Mesodermal cell (in vitro differentiated cells): ENCODE measurements around the gene BBIP1.

ENCODE experiments used
- H3K27ac ChIP-seq: 2 replicates; pipeline ENCODE4 v1.7.0; 2013; ENCODE audit warnings: mild to moderate bottlenecking, low read depth, low read length, moderate library complexity; ENCODE audit not compliant: severe bottlenecking
- H3K36me3 ChIP-seq: 2 replicates; pipeline ENCODE4 v1.7.1; 2013; ENCODE audit warnings: mild to moderate bottlenecking, low read length, moderate library complexity; ENCODE audit not compliant: control insufficient read depth, insufficient read depth
- H3K4me1 ChIP-seq: one replicate; pipeline ENCODE4 v1.7.1; 2013; ENCODE audit warnings: mild to moderate bottlenecking, low read length; ENCODE audit not compliant: insufficient read depth, control insufficient read depth, poor library complexity, severe bottlenecking
- H3K4me3 ChIP-seq: 2 replicates; pipeline ENCODE4 v1.7.0; 2013; ENCODE audit warnings: low read length, control low read depth, mild to moderate bottlenecking; ENCODE audit not compliant: insufficient read depth, poor library complexity, severe bottlenecking; ENCODE audit errors: extremely low read depth
- H3K9me3 ChIP-seq: 2 replicates; pipeline ENCODE4 v1.7.1; 2013; ENCODE audit warnings: mild to moderate bottlenecking, low read length, moderate library complexity; ENCODE audit not compliant: control insufficient read depth
- WGBS, 2 experiments: methylation state at CpG; one replicate each; pipeline ENCODE4 v1.1.5; 2013; ENCODE audit warnings: missing lambda C conversion rate in 2 of 2; ENCODE audit not compliant: insufficient coverage in 2 of 2; 5-methylcytosine and 5-hydroxymethylcytosine counted together

BBIP1 gene

GRCh38 chr10:110903280-110904278, 15.4 kb downstream of the BBIP1 start:
- 100% methylated on average over 1 of the region's 3 CpGs; no CpG with 5 or more reads in 1 of the 2 experiments for WGBS, 2 experiments
- H3K36me3 ChIP-seq = peaks cover 16% of the 10 kb centered on the region
- H3K27ac ChIP-seq = peak overlapping the region; percentile 23
- H3K4me3 ChIP-seq = no peak overlapping the region
- H3K9me3 ChIP-seq = no peaks in the 10 kb centered on the region
- H3K4me1 ChIP-seq = no peaks in the 10 kb centered on the region

DNA sequence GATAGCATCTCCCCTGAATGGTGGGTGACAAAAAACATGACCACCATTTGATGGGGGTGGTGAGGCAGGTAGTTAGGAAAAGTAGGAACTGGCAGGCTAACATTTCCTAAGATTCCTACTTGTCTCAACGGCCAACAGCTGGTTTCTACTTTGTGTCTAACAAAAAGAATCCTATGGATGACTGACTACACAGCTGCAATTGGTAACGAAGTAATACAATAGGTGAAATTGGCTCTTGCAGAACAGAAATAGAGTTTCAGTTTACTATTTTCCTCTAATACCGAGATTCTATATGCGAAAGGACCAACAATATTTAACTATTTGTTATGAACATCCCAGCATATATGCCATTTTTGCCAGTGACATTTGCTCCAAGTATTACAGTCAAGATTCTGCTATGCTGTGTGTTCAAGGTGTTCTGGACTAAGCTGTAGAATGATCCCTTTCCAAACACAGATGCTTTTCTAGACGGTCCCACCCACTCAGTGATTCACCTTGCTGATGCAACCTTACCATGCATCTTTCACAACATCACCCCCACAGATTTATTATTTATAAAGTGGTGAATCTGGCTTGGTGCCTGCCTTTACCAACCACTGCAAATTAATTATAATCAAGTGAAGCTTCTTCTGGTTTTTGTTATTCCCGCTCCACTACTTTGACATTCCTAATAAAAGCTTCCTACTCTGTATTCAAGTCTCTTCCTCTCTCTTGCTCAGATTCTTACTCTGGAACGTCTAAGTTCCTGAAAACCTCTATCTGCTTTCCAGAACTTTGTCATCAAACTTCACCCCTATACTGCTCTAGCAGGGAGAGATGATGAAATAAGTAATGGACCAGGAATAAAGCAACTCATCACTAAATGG, 16.8 kb downstream of the BBIP1 start:
- Histone ChIP-seq H3K4me3 (no peak overlapping the region), H3K36me3 (peaks cover 15% of the 10 kb centered on the region), H3K27ac (no peak overlapping the region), H3K9me3 (no peaks in the 10 kb centered on the region), H3K4me1 (no peaks in the 10 kb centered on the region)
- 90 to 100% methylated on average over 3 to 6 of the region's 7 CpGs for WGBS, 2 experiments

DNA sequence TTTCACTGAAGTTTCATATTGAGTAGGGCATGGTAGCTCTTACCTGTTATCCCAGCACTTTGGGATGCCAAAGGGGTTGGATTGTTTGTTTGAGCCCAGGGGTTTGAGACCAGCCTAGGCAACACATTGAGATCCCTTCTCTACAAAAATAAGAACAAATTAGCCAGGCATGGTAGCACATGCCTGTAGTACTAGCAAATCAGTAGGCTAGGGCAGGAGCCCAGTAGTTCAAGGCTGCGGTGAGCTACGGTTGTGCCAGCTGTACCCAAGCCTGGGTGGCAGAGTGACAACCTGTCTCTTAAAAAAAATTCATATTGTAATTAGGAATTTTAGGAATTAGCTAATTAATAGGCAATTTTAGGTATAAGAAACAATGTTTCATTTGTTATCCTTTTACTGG, 18.0 kb downstream of the BBIP1 start:
- Histone ChIP-seq H3K9me3 (no peaks in the 10 kb centered on the region), H3K27ac (no peak overlapping the region), H3K36me3 (peaks cover 19% of the 10 kb centered on the region), H3K4me3 (no peak overlapping the region), H3K4me1 (no peaks in the 10 kb centered on the region)
- WGBS, 2 experiments = 100% methylated on average over 1 to 2 of the region's 2 CpGs

DNA sequence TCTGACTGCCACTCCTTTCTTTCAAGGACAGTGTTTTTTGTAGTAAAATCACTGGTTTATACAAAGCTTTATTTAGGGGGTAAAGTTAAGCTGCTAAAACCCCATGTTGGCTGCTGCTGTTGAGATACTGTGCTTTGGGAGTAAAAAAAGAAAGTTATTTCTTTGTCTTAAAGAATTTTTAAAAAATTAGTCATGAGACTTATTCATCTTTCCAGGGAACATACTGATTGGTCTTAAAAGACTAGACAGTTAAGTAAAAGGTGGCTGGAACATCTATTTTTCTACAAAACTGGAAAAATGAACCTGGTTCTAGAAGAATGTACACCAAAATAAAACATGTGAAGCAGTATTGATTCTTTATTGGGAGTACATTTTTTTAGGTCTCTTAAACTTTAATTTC, 20.6 kb downstream of the BBIP1 start:
- H3K4me1 ChIP-seq = no peaks in the 10 kb centered on the region
- no peaks in the 10 kb centered on the region for H3K9me3 ChIP-seq
- no peak overlapping the region for H3K4me3 ChIP-seq
- H3K27ac ChIP-seq = no peak overlapping the region
- H3K36me3 ChIP-seq = peaks cover 31% of the 10 kb centered on the region

DNA sequence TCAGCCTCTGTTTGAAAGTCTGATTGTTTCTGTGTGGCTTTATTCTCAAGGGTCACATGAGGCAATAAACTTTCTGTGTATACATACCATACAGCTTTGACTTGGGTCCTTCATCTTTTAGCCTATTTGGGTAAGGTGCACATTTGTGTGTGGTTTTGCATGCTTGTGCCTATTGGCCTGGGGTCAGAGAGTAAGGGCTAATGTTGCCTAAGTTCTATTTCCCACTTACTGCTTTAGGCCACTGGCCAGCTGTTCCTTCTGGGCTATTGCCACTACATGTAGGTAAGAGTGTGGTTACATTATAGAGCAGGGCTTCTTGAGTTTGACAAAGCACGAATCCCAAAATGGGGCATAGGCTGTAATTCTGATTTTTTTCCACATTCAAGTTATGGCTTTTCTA, 21.8 kb downstream of the BBIP1 start:
- Histone ChIP-seq H3K4me3 (no peak overlapping the region), H3K9me3 (no peaks in the 10 kb centered on the region), H3K4me1 (no peaks in the 10 kb centered on the region), H3K27ac (no peak overlapping the region), H3K36me3 (peaks cover 36% of the 10 kb centered on the region)
- no CpG with 5 or more reads among the region's 1 CpG for WGBS, 2 experiments

- Histone ChIP-seq H3K4me3 (no peak overlapping the region), H3K4me1 (no peaks in the 10 kb centered on the region), H3K9me3 (no peaks in the 10 kb centered on the region), H3K36me3 (peaks cover 27% of the 10 kb centered on the region), H3K27ac (no peak overlapping the region)
- no CpG with 5 or more reads among the region's 4 CpGs for WGBS, 2 experiments
Measured at GRCh38 chr10:110893559-110894179, 25.3 kb downstream of the BBIP1 start.

GRCh38 chr10:110892602-110893288, 26.2 kb downstream of the BBIP1 start:
- Histone ChIP-seq H3K36me3 (peaks cover 27% of the 10 kb centered on the region), H3K9me3 (no peaks in the 10 kb centered on the region)
- WGBS, 2 experiments = 100% methylated on average over 1 of the region's 3 CpGs; no CpG with 5 or more reads in 1 of the 2 experiments

DNA sequence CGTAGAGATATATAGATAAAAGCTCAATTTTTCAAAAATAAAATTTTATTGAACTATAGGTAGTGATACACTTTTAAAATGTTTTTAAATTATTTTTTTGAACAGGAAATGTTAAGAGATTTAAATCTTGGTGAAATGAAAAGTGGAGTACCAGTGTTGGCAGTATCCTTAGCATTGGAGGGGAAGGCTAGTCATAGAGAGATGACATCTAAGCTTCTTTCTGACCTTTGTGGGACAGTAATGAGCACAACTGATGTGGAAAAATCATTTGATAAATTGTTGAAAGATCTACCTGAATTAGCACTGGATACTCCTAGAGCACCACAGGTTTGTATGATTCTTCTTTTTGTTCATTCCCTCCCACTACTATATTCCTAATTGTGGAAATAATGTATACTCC, 31.4 kb downstream of the BBIP1 start:
- Histone ChIP-seq H3K9me3 (no peaks in the 10 kb centered on the region), H3K4me3 (no peak overlapping the region), H3K27ac (no peak overlapping the region), H3K4me1 (no peaks in the 10 kb centered on the region), H3K36me3 (peaks cover 21% of the 10 kb centered on the region)
- WGBS, 2 experiments = no CpG with 5 or more reads among the region's 1 CpG

More at GRCh38 chr10:110892602-110893288, 26.2 kb downstream of the BBIP1 start:
- no peak overlapping the region for H3K27ac ChIP-seq
- H3K4me1 ChIP-seq = no peaks in the 10 kb centered on the region
- no peak overlapping the region for H3K4me3 ChIP-seq

GRCh38 chr10:110885932-110886674, 32.9 kb downstream of the BBIP1 start:
- H3K9me3 ChIP-seq = no peaks in the 10 kb centered on the region
- H3K36me3 ChIP-seq = peaks cover 23% of the 10 kb centered on the region
- no peak overlapping the region for H3K27ac ChIP-seq
- 90 to 94% methylated on average over 2 of the region's 5 CpGs for WGBS, 2 experiments
- no peak overlapping the region for H3K4me3 ChIP-seq
- no peaks in the 10 kb centered on the region for H3K4me1 ChIP-seq
